Fibroblast of mammary gland (primary cell): Measurements from ENCODE around the gene MUC16.
"Not testable (repeated sequence)": the region's sequence is repeated elsewhere in the genome, so short reads cannot be mapped to it uniquely, and the experiment has no call there.

ENCODE experiments used
- DNase-seq: peaks from one replicate; pipeline ENCODE4 v3.0.0-alpha.2; 2010; ENCODE audit warnings: low read depth
- H3K4me3 ChIP-seq: 2 replicates; pipeline ENCODE4 v1.5.1; 2011; ENCODE audit warnings: low read depth, mild to moderate bottlenecking, low read length, moderate library complexity; ENCODE audit not compliant: control insufficient read depth
- TF ChIP-seq, protein P1 (sequence below): conservative IDR thresholded peaks from 2 replicates; pipeline ENCODE4 v1.5.1; 2011; ENCODE audit warnings: low read depth, low read length, inconsistent platforms; ENCODE audit not compliant: control insufficient read depth, insufficient read depth

Gene MUC16

DNA sequence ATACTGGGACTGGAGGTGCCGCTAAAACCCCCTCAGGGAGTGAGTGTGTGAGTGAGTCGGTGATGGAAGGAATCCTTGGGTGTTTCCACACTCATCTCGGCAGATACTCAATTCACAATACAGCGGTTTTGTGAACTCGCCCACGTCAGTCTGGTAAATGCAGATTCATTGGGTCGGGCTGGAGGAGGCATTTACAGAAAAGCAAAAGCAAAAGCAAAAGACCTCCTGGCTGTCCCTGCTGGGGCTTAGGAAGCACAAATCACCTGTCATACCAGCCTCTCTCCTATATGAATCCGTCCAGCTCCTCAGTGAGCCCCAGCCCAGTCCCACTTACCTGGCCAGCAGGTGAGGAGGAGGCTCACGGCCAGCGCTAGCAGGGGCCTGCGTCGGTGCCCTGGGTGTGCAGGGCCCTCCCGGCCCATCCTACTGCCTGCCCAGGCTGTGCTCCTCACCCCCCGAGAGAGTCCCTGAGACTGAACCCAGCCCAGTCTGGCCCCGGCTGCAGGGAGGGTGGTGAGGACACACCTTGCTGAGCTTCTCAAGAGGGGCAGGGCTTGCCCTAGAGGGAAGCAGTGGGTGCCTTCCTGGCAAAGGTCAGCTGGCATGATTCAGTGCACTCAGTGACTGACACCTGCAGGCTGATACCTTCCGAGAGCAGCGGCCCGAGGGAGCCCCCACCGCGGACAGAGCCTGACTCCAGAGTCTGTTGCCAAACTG lies at the start of gene MUC16:
Gene MUC16 (minus strand): TSS at position 475 of the 717 bp plus-strand sequence.
- DNase-seq = no peak
- TF ChIP-seq, protein P1, sequence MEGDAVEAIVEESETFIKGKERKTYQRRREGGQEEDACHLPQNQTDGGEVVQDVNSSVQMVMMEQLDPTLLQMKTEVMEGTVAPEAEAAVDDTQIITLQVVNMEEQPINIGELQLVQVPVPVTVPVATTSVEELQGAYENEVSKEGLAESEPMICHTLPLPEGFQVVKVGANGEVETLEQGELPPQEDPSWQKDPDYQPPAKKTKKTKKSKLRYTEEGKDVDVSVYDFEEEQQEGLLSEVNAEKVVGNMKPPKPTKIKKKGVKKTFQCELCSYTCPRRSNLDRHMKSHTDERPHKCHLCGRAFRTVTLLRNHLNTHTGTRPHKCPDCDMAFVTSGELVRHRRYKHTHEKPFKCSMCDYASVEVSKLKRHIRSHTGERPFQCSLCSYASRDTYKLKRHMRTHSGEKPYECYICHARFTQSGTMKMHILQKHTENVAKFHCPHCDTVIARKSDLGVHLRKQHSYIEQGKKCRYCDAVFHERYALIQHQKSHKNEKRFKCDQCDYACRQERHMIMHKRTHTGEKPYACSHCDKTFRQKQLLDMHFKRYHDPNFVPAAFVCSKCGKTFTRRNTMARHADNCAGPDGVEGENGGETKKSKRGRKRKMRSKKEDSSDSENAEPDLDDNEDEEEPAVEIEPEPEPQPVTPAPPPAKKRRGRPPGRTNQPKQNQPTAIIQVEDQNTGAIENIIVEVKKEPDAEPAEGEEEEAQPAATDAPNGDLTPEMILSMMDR = no peak
- no peak within 1 kb of the TSS for H3K4me3 ChIP-seq

DNA sequence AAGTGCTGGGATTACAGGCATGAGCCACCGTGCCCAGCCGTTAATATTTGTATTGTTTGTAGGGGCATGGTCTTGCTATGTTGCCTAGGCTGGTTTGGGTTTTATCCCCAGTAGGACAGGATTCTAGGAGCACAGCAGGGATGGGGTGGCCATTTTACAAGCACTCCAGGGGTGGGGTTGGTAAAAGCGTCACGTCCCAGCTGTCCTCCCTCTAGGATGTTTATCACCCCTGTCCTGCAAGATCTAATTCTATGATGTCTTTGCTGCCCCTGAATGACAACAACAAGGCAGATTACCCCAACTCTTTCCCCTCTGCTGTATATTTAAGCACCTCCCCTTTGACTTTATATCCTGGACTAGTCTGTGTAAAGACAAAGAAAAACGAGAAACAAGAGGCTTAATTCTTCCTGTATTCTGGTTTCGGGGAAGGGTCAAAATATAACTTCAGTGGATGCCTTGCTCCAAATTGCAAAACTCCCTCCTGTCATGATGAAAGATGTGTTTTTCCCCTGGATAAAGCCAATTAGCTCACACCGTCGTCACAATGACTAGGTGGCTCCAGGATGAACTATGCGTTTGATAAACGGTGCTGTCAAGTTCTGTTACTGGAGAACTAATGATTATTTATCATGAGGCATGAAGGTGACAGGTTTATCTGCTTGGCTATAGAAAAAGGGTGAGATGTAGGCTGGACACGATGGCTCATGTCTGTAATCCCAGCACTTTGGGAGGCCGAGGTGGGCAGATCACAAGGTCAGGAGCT lies 48.9 kb upstream of the MUC16 start:
- no peak overlapping the region for H3K4me3 ChIP-seq
- no peak for DNase-seq
- TF ChIP-seq, protein P1 = no peak

DNA sequence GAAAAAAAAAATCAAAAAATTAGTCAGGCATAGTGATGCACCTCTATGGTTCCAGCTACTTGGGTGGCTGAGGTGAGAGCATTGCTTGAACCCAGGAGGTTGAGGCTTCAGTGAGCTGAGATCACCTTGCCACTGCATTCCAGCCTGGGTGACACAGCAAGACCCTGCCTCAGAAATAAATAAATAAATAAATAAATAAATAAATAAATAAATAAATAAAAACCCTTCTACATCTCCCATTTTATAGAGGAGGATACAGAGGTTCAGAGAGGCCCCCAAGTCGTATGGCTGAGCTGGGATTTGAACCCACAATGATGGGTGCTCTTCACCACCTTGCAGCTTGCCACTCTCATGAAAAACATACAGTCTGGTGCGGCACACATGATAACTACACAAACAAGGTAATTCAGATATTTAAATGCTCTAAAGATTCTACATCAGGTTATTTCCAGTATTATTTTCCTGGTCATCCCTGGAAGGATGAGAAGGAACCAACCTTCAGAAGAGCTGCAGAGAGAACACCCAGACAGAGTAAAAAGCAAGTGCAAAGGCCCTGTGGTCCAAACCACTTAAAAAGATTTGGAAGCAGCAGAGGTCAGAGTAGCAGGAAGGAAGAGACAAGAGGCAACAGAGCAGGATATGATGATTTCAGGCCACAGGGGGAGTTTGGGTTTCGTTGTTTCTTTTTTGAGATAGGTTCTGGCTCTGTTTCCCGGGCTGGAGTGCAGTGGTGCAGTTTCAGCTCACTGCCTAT lies 47.5 kb upstream of the MUC16 start:
- TF ChIP-seq, protein P1 = no peak
- H3K4me3 ChIP-seq = no peak overlapping the region
- no peak for DNase-seq

DNA sequence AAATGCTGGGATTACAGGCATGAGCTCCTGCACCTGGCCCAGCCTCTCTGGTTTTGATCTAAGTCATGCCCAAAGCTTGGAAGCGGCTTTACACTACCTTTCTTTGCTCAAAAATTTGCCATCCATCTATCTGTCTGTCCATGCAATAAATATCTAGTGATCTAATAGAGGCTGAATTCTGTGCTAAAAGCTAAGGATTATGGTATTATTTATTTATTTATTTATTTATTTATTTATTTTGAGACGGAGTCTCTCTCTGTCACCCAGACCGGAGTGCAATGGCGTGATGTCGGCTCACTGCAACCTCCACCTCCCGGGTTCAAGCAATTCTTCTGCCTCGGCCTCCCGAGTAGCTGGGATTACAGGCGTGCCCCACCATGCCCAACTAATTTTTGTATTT lies 45.9 kb upstream of the MUC16 start:
- not testable (repeated sequence) for H3K4me3 ChIP-seq, DNase-seq

DNA sequence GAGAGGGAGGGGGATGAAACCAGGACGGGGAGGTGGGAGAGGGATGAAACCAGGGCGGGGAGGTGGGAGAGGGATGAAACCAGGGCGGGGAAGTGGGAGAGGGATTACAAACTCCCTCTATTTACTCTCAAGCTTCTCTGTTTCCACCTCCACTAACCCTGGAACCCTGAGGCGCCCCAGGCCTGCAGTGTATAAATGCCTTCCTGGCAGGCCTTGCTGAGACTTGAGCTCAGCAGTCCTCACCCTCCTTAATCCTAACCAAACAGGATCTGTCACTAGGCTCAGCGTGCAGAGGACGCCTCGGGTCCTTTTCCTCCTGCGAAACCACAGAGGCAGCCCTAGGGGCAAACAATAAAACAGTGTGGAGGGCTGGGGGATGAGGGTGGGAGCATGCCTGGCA lies 44.6 kb upstream of the MUC16 start:
- TF ChIP-seq, protein P1 = no peak
- no peak for DNase-seq
- no peak overlapping the region for H3K4me3 ChIP-seq

DNA sequence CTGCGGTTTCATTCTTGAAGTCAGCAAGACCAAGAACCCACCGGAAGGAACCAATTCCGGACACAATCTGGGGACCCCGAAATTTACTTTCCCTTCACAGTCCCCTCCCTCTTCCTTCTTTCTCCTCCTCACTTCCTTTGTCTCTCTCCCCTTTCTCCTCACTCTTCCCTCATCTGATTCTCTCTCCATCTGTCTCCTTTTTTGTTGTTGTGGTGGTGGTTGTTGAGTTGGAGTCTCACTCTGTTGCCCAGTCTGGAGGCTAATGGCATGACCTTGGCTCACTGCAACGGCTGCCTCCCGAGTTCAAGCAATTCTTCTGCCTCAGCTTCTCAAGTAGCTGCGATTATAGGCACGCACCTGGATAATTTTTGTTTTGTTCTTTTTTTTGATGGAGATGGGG lies 44.0 kb upstream of the MUC16 start:
- no peak overlapping the region for H3K4me3 ChIP-seq
- TF ChIP-seq, protein P1 = no peak
- DNase-seq = no peak

DNA sequence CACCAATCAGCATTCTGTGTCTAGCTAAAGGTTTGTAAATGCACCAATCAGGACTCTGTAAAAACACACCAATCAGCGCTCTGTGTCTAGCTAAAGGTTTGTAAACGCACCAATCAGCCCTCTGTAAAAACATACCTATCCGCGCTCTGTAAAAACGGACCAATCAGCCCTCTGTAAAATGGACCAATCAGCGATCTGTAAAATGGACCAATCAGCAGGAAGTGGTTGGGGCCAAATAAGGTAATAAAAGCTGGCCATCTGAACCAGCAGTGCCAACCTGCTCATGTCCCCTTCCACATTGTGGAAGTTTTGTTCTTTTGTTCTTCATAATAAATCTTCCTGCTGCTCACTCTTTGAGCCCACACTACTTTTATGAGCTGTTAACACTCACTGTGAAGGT lies 43.5 kb upstream of the MUC16 start:
- not testable (repeated sequence) for H3K4me3 ChIP-seq, DNase-seq
